C4-2B (cell line): Measurements from ENCODE around the gene KRTAP10-3.

Experiments
- CTCF ChIP-seq: fragments of 450-650 bp; conservative IDR thresholded peaks from 2 replicates; pipeline ENCODE4 v1.5.1; 2017; ENCODE audit warnings: mild to moderate bottlenecking
- ZFX ChIP-seq: fragments of 450-650 bp; IDR thresholded peaks from 2 replicates; pipeline ENCODE4 v1.6.1; 2017

GRCh38 chr21:44603109-44603875 lies 44.7 kb upstream of the KRTAP10-3 start:
- TF ChIP-seq CTCF = no peak
- TF ChIP-seq ZFX = no peak
